AG20443 (cell line): ENCODE data around the gene LYRM2.

ENCODE experiments used
- DNase-seq: peaks from one replicate; pipeline ENCODE4 v3.0.0; 2012; ENCODE audit warnings: low spot score, mixed read lengths

Gene LYRM2, protein sequence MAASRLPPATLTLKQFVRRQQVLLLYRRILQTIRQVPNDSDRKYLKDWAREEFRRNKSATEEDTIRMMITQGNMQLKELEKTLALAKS

DNA sequence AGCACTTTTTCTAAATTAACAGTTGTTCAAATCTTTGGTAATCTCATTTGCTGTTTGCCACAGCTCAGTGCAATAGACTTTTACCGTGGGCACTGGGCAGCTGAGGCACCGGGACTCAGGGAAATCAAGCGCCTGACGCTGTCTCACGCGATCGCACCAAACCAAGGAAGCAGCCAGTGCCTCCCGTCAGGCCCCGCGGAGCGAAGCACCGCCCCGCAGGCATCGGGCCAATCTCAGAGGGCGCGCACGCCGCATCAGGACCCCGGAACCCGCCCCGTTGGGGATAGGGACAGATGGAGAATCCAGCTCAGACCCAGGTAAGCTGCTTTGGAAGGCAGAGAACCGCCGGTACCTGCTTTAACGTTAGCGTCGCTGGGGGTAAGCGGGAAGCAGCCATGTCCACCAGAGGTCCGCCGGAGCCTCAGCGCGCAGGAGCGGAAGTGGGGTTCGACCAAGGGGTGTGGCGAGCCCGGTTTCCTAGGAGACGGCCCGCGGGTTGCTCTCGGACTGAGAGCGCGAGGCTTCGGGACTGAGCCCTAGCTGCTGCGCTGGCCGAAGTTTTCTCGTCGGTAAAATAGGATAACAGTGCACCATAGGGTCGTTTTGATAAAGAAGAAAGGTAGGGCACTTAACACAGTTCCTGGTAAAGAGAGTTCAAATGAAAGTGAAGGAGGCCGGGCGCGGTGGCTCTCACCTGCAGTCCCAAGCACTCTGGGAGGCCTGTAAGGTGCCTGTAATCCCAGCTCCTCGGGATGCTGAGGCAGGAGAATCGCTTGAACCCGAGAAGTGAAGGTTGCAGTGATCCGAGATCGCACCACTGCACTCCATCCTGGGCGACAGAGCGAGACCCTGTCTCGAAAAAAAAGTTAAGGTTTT, at the start of gene LYRM2:
Gene LYRM2 (minus strand): TSS at position 428 of the 876 bp plus-strand sequence. CDS start 31 bp downstream, at position 397.
- peak; percentile 99 for DNase-seq

DNA sequence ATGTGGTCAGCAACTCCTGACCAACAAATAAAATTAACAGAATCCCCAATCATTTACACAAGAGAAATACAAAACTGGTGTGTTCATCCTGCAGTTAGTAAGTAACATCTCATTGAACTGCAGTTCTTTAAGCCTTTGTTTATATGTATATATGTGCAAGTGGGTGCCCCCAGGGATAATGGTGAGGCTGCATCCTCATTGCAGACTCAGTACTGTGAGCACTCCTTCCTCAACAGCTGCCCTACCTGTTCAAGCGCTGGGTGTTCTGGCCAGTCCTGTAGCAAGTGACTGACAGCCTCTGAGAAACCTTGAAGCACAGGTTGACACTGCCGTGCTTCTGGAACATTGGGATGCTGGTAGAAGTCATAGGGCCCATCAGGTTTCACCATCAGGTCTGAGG, 49.8 kb upstream of the LYRM2 start:
- no peak for DNase-seq

DNA sequence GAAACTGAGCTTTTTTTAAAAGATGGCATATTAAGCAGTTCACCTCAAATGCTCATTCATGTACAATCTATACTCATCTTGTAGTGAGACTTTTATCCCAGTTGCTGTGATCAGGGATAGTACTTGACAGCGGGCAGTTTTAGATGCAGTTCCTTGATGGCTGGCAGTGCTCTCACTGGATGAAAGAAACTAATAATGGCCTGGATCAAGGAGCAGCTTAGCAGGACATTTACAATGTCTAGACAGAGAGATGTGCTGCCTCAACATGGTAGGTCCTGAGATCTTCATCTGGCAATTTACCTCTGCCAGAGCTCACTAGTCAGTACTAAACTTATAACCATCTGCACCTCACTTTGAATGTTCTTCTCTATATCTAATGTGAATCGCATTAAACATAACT, 46.8 kb upstream of the LYRM2 start:
- DNase-seq: no peak

DNA sequence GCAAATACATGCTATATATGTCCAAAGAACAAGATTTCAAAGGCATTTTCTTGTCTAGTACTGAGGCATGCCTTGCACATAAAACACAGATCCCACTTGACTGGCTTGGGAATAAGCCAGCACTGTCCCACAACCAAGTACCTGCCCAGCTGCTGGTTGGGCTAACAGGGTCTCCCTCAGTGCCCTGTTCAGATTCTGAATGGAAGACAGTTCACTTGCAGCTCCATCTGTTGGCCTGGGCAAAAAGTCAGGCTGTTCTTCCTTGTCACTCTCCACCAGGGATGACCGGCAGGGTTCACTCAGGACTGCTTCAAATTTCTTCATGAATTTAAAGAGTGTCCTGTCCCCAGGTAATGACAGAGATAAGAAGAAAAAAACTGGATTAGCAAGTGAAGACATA, 44.4 kb upstream of the LYRM2 start:
- no peak for DNase-seq

DNA sequence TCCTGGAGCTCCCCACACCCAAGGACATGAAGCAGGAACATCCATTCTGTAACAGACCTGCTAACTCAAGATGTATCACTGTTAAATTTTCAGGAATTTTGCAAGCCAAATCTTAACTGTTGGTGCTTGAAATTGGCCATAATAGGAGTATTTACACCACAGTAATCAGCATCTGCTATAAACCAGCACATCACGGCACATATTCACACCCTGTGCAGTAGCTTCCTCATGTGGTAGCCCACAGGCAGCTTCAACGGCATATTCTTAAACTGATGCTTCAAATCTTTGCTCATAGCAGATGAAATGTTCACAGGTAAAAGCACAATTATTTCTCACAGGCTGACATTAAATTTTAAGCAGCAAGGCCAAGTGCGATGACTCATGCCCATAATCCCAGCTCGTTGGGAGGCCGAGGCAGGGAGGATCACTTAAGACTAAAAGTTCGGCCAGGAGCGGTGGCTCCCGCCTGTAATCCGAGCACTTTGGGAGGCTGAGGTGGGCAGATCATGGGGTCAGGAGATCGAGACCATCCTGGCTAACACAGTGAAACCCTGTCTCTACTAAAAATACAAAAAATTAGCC, 43.5 kb upstream of the LYRM2 start:
- no peak for DNase-seq

DNA sequence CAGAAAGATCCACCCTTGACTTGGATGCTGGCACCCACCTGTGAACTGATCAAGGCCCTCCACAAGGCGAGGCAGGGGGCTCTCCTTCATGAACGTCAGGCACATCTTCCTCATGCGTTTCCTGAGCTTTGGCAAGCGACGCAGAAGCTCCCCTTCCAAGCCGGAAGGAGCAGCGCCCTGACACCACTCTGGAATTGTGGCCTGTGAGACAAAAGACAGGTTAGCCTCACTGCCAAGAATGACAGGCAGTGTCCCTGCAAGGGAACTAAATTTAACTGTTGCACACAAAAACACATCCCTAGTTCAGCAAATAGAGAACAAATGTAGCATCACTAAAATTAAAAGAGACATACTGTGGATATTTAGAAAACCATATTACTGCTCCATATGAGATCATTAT, 42.0 kb upstream of the LYRM2 start:
- DNase-seq: no peak

DNA sequence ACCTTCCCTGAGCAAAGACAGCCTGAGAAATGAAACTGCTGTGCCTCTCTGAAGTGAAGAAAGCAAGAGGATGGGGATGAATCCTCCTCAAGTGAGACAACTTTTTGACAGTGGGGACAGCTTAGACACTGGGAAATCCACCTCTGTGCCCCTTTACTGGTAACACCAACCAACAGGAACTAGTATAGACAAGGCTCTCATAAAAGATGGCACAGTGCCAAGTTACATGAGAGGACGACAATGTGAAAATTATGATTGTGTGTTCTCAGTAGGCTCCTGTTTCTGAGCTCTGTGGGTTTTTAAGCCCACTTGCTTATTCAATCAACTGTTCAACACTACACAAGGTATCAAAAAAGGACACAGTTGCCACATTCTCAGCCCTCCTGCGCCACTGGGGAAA, 41.6 kb upstream of the LYRM2 start:
- DNase-seq: no peak

DNA sequence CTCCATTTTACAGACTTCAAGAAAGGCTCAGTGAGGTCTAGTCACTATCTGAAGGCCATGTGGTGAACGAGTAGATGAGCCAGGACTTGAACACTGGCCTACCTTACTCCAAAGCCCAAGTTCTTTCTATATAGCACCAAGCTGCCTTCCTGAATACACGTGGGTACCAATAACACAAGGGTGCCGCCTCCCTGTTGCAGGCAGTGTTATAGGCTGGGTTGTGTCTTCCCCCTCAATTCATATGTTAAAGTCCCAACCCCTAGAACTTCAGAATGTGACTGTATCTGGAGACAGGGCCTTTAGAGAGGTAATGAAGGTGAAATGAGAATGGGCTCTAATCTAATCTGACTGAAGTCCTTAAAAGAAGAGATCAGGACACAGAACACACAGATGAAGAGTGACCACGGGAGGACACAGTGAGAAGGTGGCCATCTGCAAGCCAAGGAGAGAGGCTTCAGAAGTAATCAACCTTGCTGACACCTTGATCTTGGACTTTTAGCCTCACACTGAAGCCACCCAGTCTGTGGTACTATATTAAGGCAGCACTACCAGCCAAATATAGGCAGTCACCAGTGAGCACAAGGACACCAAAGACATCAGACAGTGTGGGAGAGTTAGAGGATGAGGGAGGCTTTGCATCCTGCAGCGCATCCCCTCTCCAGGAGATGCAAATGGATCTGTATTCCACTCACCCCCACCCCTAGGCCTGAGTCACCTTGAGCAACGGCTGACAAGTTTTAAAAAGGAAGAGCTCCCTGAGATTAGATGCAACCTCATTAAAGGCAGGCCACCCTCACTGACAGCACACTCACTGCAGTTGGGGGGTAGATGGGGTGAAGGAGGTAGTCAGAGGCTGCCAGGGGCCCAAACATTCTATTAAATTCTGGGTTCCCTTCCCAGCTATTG, 40.9 kb upstream of the LYRM2 start:
- DNase-seq: no peak

DNA sequence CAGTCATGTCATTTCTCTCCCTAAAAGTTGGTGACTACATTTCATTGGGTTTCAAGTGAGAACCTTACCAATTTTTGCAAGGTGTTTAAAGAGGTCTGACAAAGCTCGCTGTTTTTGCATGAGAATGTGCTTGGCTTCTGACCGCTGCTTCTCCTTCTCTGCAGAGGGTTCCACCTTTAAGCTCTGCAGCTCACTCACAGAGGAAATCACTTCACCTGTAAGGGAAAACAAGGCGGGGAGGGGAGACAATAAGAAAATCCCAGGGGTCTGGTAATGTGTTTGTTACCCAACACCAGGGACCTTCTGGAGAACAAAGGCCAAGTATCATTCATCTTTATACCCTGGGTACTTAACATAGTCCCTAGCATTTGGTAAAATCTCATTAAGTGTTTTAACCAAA, 40.0 kb upstream of the LYRM2 start:
- DNase-seq: no peak

DNA sequence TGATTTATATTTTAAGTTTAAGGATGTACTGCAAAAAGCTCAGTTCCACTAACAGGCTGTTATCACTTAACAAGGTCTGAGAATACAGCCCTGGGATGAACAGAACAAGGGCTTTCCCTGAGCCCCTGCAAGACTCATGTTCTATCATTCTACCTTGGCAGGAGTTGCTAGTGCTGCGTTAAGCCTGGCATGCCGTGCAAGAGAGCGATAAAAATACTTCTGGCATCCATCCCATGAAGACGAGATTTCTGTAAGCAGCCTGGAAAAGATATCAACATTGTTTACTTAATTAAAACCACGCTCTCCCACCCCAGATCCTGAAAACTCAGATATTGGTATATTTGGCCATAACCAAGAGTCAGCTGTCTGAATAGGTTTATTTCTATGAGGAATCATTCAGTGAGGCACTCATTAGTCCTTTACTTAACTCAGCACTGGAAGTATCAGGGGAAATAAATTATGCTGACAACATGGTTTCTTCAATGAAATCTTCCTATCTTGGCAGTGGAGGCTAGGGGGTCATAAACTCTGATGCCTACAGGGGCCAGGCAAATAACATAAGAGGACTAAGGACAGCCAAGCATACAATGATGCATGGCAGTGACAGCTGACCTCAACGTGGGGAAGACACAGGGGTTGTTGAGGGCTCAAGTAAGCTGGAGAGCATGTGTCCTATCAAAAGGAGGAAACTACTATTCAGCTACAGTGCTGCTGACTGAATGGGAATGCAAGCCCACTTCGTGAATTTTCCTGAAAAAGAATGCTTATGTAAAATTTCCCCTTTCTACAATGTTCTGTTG, 37.6 kb upstream of the LYRM2 start:
- DNase-seq: no peak

DNA sequence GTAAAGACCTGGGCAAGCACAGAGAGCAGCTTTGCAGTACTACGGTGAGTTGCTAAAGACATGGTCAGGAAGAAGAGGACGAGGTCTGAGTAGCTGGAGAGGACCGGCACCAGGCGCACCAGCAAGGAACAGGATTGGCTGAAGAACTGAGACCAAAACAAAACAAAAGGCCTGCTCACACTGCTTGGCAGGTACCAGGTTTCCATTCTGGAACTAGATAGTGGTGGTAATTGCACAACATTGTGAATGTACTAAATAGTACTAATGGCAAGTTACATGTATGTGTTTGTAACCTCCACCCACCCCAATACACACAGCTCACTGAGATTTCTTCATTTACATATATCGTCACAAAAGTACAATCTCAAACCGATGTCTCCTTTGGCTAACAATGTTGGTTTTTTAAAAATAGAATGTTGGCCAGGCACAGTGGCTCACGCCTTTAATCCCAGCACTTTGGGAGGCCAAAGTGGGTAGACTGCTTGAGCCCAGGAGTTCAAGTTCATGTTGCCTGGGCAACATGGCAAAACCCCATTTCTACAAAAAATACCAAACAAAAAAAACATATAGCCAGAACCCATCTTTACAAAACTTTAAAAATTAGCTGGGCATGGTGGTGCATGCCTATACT, 32.5 kb upstream of the LYRM2 start:
- DNase-seq: no peak

DNA sequence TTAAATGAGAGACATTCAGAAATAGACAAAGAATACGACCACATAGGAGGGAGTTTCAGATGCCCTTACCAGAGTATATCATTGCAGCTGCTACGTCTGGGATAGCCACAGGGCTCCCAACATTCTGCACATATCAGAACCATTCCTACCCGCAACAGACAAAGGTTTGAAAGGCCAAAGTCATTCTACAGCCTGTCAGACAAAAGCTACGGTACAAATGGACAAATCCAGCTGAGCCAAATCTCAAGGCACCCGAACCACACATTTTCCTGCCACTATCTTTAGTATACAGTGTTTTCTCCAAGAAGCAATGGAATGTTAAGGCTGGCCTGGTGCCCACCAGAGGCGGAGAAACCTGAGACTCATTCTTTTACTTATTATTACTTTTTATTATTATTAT, 30.5 kb upstream of the LYRM2 start:
- DNase-seq: no peak

DNA sequence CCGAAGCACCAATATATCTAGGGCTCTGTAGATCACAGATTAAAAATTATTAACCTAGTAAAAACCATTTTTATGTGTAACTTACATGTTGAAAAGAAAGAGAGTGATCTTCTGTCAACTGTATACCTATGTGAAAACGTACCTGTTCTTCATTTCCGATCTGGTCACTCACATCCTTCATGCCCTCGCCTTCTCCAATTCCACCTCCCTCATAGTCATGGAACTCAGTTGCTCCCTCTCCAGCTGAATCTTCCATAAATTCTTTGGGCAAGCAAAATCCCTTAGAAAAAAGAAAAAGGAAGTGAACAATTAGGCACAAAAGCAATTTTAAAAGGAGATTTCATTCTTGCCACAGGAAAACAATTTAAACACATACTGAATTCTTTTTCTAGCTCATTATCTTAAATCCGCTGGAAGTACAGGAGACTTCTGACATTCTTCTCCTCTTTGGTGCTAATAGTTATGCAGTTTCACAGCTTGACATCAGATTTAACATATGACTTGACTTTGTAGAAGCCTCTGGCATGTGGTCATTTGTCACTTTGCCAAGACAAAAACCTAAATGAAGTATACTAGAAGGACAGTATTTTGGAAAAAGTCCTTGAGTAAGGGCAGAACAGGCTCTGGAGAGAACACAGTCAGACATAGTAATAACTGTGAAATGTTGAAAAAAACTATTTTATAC, 29.5 kb upstream of the LYRM2 start:
- no peak for DNase-seq

DNA sequence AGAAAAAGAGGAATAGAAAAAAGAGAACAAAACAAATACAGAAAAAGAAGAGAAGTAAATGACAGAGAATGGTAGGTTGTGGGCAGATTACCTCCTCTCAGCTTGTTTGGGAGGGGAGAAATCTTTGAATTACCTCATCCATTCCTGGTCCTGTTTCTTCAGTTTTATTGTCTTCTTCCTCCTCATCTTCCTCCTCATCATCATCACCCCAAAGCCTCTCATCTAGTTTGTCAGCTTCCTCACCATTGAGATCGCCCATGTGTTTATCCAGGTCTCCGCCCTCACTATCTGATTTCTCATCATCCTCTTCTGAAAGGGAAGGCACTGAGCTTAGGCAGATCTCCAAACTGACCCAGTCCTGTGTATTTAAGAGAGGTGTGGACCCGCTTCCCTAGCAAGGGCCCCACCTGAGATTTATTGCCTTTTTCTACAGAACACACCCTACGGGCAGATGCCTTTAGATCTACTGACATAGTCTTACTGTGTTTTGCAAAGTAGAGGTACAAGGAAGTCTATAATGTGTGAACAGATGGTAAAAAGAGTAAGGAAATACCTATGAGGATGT, 24.2 kb upstream of the LYRM2 start:
- DNase-seq: no peak

DNA sequence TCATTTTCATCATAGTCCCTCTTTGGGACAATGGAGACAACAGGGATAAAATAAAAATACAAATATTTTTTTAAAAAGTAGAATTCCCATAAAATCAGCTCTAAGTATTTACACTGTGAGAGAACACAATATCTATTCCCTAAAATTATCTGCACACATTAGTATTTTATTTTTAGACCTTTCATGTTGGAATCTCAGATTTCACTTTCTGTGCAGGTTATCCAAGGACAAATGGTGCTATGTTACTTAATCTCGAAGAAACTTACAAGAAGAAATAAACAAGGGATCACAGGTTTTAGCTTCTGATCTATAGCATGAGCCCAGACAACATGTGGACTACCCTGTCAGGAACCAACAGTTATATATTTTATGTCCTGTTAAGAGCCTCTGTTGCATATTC, 23.0 kb upstream of the LYRM2 start:
- DNase-seq: no peak

DNA sequence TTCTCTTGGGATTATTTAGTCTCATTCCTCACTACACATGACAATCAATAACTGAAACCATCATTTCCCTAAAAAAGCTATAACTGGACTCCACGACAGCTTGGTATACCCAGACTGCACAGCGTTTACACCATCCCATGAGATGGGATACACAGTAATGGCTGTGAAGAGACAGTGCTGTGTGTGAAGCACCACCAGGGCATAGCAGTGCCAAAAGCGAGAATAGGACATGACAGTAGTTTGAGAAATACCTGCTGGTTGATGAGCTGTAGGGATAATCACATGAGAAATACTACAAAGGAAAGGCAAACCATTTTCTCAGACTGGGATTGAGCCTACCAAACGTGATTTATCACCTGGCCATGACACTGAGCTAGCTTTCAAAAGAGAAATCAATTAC, 22.4 kb upstream of the LYRM2 start:
- no peak for DNase-seq

DNA sequence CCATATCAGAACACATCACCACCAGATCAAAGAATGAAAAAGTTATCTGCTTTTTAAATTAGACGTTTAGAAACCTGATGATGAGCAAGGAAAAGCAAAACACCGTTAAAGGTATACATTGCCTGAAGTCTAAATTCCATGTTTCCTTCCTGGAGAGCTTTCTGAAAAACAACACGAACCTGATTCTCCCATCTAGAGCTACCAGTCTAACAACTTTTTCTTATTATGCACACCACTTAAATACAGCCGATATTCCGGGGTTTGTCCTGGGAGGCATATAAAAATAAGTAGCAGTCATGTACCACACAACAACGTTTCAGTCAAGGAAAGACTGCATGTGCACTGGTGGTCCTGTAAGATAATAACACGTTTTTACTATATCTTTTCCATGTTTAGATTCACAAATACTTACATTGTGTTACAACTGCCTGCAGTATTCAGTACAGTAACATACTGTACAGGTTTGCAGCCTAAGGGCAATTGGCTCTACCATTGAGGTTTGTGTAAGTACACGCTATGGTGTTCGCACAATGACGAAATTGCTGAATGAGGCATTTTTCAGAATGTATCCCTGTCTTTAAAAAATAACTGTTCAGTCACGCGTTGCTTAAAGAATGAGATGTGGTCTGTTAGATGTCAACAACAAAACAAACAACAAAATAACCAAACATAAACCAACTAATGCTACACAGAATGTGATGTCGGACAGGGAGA, 19.1 kb upstream of the LYRM2 start:
- DNase-seq: no peak

DNA sequence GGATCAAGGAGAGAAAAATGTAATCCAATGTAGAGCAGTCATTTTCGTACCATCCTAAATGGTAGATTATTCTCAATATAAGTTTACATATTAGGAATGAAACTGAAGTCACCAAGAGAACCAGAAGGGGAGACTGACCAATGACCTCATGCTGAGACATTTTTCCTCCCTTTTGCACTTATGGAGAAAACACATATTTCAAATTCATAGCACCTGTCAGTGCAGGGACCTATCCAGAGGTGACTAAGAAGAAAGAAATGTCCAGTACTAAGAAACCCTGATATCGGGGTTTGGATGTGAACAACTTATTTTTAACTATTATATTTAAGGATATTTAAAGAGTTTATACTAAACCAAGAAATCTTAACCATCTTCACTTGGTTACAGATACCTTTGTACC, 16.6 kb upstream of the LYRM2 start:
- no peak for DNase-seq

DNA sequence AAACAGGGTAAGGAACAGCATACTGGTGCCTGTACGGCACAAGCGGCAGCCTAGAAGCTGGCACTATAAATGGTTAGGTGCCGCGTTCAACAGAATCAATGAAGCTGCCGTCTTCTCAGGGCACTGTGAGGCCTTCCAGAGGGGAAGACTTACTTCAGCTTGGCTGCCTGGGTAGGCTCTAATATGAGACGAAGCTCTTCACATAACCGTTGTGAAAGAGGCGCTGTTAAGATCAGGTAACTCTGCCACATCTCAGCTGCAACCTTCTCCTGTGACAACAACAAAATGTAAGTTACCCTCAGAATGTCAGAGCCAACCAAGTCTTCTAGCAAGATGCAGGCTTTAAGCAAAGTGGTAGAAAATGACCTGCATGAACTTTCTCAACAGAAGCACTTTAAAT, 12.0 kb upstream of the LYRM2 start:
- DNase-seq: no peak

DNA sequence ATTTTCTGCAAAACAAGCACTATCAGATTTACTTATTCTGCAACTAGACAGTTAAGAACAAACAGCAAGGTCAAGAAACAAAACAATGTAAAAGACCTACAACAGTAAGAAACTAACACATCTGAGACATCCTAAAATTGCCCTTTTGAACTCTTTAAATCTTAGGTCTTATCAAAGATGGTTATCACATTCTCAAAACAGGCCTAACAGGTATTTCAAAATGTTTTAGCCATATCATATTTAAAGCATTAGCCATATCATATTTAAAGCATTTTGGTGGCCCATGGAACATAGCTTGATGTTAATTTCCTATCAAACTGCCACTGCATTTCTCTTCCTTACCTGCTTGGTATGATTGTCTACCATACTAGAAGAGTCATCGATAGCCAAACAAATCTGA, 11.1 kb upstream of the LYRM2 start:
- DNase-seq: no peak
